Kidney (tissue), 2 donors: Measurements from ENCODE around the gene EXOSC1. TPM values are rescaled to one million over a fixed set of nuclear protein-coding genes. Genes with fewer than 3 reads are reported as not detected.

Source experiments
- polyA plus RNA-seq: library from polyadenylated mRNA; stranded (reverse); fragments of 350-450 nt; fragmentation: Illumina TruSeq; extraction: RNeasy Lipid Tissue Mini Kit (QIAGEN cat#74804); gene quantifications from one replicate; pipeline ENCODE4 v1.2.3, GENCODE V29; 2014; ENCODE audit warnings: low read depth, low replicate concordance; ENCODE audit not compliant: insufficient read depth
- total RNA-seq: library from RNA; stranded (reverse); fragmentation: NEBNext Ultra II Directional; extraction: Animal tissue kit (Norgen Biotek cat#: 25700); gene quantifications from one replicate; pipeline ENCODE4 v1.2.1, GENCODE V29; 2021
- donor health status: DM: yes; HTN: yes; CAD: no.

Gene EXOSC1
- total and polyA plus RNA-seq, 2 donors from 2014 or later: 28.8 to 40.9 TPM

Other genes starting within 250 kb of the EXOSC1 start
- gene ARHGAP19, start 153.4 kb downstream of the EXOSC1 start, total RNA-seq: 10.6 TPM
- 5.3 TPM for gene ARHGAP19, start 153.4 kb downstream of the EXOSC1 start, polyA plus RNA-seq
- gene FRAT1, start 126.7 kb downstream of the EXOSC1 start, total RNA-seq: 7.0 TPM
- gene FRAT1, start 126.7 kb downstream of the EXOSC1 start, polyA plus RNA-seq: 2.1 TPM
- 16.8 TPM for gene FRAT2, start 111.3 kb downstream of the EXOSC1 start, total RNA-seq
- 5.4 TPM for gene FRAT2, start 111.3 kb downstream of the EXOSC1 start, polyA plus RNA-seq
- 30.0 TPM for gene RRP12, start 44.7 kb downstream of the EXOSC1 start, total RNA-seq
- gene RRP12, start 44.7 kb downstream of the EXOSC1 start, polyA plus RNA-seq: 9.7 TPM
- gene PGAM1, start 19.8 kb downstream of the EXOSC1 start, total RNA-seq: 161 TPM
- 328 TPM for gene PGAM1, start 19.8 kb downstream of the EXOSC1 start, polyA plus RNA-seq
- gene ZDHHC16, start 169 bp upstream of the EXOSC1 start, total RNA-seq: 35.9 TPM
- gene ZDHHC16, start 169 bp upstream of the EXOSC1 start, polyA plus RNA-seq: 48.9 TPM
- 56.1 TPM for gene MMS19, start 52.4 kb upstream of the EXOSC1 start, total RNA-seq
- 49.7 TPM for gene MMS19, start 52.4 kb upstream of the EXOSC1 start, polyA plus RNA-seq
- 17.4 TPM for gene UBTD1, start 52.9 kb upstream of the EXOSC1 start, total RNA-seq
- gene UBTD1, start 52.9 kb upstream of the EXOSC1 start, polyA plus RNA-seq: 26.1 TPM
- gene ANKRD2, start 126.8 kb upstream of the EXOSC1 start, total RNA-seq: 3.6 TPM
- 10.0 TPM for gene ANKRD2, start 126.8 kb upstream of the EXOSC1 start, polyA plus RNA-seq
- gene HOGA1, start 138.4 kb upstream of the EXOSC1 start, total RNA-seq: 28.8 TPM
- gene HOGA1, start 138.4 kb upstream of the EXOSC1 start, polyA plus RNA-seq: 100 TPM
- gene C10orf62, start 143.7 kb upstream of the EXOSC1 start, total RNA-seq: 1.6 TPM
- gene C10orf62, start 143.7 kb upstream of the EXOSC1 start, polyA plus RNA-seq: 0.77 TPM
- gene MORN4, start 187.5 kb upstream of the EXOSC1 start, total RNA-seq: 9.1 TPM
- 21.2 TPM for gene MORN4, start 187.5 kb upstream of the EXOSC1 start, polyA plus RNA-seq
- 14.2 TPM for gene PI4K2A, start 194.7 kb upstream of the EXOSC1 start, total RNA-seq
- gene PI4K2A, start 194.7 kb upstream of the EXOSC1 start, polyA plus RNA-seq: 17.3 TPM
- 10.7 TPM for gene AVPI1, start 241.2 kb upstream of the EXOSC1 start, total RNA-seq
- gene AVPI1, start 241.2 kb upstream of the EXOSC1 start, polyA plus RNA-seq: 15.5 TPM